Measurements from ENCODE around the gene TTYH3. TPM values are rescaled to one million over a fixed set of nuclear protein-coding genes. Genes with fewer than 3 reads are reported as not detected.
A peak's percentile ranks its signal among the peaks of the same experiment; 100 is the strongest.

The TTYH3 gene
- total and polyA plus RNA-seq, 8 donors, result 4.9 to 31.9 (median 8.6) TPM

DNA sequence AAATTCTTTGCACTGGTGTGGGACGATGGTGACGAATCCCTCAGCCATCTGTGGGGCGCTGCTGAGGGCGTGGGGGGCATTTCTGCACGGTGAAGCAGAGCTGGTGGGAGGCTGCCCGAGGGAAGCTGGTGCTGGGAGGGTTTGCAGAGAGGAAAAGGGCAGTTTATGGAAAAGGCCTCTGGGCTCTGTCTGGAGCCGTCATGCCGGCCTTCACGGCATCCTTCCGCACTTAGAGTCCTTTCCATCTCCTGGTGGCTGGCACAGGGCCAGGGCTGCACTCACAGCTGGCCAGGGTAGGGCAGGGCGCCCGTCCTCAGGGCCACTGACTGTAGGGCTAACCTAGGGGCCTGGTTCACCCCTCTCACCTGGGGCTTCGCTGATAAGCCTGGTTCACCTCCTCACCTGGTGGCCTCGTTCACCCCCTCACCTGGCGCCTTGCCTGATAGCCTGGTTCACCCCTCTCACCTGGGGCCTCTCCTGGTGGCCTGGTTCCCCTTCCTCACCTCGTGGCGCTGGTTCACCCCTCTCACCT lies 55.6 kb downstream of the TTYH3 start:
- ATAC-seq (peak in 3 of 4 donors; percentile 38 to 48 (median 40)), FAIRE-seq (no peak), DNase-seq (peak in 1 of 6 donors; percentile 80)
- H3K27me3 ChIP-seq, result peaks cover 0 to 16% (median 0%) of the 10 kb centered on the region in 4 donors
- H3K27ac ChIP-seq, result no peak overlapping the region
- no peaks in the 10 kb centered on the region for H3K36me3 ChIP-seq
- no peak overlapping the region for H3K4me3 ChIP-seq
- TF ChIP-seq CTCF (IDR thresholded peaks at IDR 0.05), result no peak
- WGBS, 2 donors, result 33 to 38% methylated on average over 17 of the region's 17 CpGs
- no peaks in the 10 kb centered on the region for H3K9me3 ChIP-seq
- intact Hi-C loops (cut with DNase I), result loop anchor here in 2 of 3 donors (10.0 kb wide), 2 partner anchors 213 to 233 kb away; partner anchors contain the start of gene GRIFIN (in 1 of the 2)
- peaks cover 0 to 3% (median 0%) of the 10 kb centered on the region in 3 donors for H3K4me1 ChIP-seq

DNA sequence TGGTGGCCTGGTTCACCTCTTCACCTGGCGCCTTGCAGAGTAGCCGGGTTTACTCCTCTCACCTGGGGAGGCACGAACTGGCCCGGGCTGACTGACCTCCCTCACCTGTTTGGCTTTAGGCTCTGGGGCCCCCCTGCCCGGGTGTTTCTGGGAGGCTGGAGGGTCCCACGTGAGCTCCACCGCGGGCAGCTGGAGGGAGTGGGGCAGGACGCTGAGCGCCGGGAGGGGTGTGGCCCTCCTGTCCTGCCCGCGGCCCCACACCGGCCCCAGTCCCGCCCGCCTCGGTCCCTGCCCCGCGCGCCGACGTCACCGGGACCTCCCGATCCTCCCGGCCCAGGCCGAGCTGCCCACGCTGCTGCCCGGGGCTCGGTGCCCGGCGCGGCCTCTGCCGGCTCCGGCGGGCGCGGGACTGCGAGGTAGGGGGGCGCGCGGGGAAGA lies 56.1 kb downstream of the TTYH3 start, which contains the start of gene AMZ1:
AMZ1 (plus strand) TSS at position 322 of the 438 bp plus-strand sequence. CDS start 12,250 bp downstream, outside the sequence.
- ATAC-seq (peak in 2 of 4 donors; percentile 35 to 48), DNase-seq (no peak), FAIRE-seq (no peak)
- Histone ChIP-seq H3K4me3 (no peak within 1 kb of the TSS), H3K36me3 (no peaks in the 10 kb centered on the region), H3K9me3 (no peaks in the 10 kb centered on the region), H3K4me1 (peaks cover 0 to 3% (median 0%) of the 10 kb centered on the region in 3 donors), H3K27ac (no peak within 1 kb of the TSS), H3K27me3 (peaks cover 0 to 16% (median 0%) of the 10 kb centered on the region in 4 donors)
- 3% methylated on average over 12 to 41 of the region's 41 CpGs for WGBS, 2 donors
- intact Hi-C loops (cut with DNase I), result loop anchor here in 2 of 3 donors (10.0 kb wide), 2 partner anchors 213 to 233 kb away; partner anchors contain the start of gene GRIFIN (in 1 of the 2)
- no peak for TF ChIP-seq CTCF (IDR thresholded peaks at IDR 0.05)

DNA sequence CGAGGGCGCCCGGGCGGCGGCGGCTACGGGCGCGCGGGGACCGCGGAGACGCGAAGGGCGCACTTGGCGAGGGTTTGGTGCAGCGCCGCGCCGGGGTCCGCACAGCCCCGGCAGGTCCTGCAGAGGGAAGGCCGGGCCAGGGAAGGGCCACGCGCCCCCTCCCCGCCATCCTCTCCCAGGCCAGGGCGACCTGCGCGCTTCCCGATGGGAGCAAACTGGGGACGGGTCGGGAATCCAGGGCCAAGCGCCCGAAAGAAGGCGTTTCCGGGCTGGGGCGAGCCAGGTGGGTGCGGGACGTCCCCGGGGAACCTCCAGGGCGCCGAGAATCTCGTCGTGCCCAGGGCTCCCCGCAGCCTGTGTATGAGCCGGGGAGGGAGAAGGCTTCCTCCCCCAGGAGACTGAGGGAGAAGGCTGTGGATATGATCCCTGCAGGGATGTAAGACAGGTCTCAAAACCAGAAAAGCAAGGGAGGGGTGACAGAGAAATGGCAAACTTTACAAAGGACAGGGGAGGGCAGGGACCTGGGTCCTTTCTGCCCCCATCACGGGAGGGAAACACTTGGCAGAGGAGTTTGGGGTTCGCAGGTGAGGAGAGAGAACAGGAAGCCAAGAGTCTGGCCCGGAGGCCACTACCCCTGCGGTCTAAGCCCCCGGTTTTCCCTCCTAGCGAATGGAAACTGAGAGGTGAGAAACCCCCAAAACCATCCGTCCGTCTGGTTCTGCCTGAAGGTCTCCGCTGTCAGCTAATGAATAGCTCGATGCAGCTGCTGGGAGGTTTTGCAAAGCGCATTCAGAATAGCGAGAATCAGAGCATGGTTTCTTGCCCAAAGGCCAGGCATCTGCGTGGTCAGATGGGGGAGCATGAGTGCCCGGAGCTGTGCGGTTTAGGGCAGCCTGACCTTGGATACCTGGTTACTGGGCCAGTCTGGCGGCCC lies 56.9 kb downstream of the TTYH3 start:
- ATAC-seq (peak in 2 of 4 donors; percentile 13 to 35), DNase-seq (no peak), FAIRE-seq (no peak)
- WGBS, 2 donors, result 7% methylated on average over 41 to 62 of the region's 62 CpGs
- no peak for TF ChIP-seq CTCF (IDR thresholded peaks at IDR 0.05)
- Histone ChIP-seq H3K9me3 (no peaks in the 10 kb centered on the region), H3K36me3 (no peaks in the 10 kb centered on the region), H3K27me3 (peaks cover 0 to 16% (median 0%) of the 10 kb centered on the region in 4 donors), H3K27ac (no peak overlapping the region), H3K4me3 (no peak overlapping the region), H3K4me1 (peaks cover 0 to 3% (median 0%) of the 10 kb centered on the region in 3 donors)
- intact Hi-C loops (cut with DNase I), result loop anchor here in 2 of 3 donors (10.0 kb wide), 2 partner anchors 214 to 234 kb away; partner anchors contain the start of gene GRIFIN (in 1 of the 2)

- no peak overlapping the region for H3K4me3 ChIP-seq
- H3K9me3 ChIP-seq, result no peaks in the 10 kb centered on the region
- peaks cover 0 to 16% (median 0%) of the 10 kb centered on the region in 4 donors for H3K27me3 ChIP-seq
- 43 to 55% methylated on average over 13 to 16 of the region's 16 CpGs for WGBS, 2 donors
- H3K4me1 ChIP-seq, result peaks cover 0 to 3% (median 0%) of the 10 kb centered on the region in 3 donors
- intact Hi-C loops (cut with DNase I), result loop anchor here in 2 of 3 donors (10.0 kb wide), 2 partner anchors 215 to 235 kb away; partner anchors contain the start of gene GRIFIN (in 1 of the 2)
- H3K27ac ChIP-seq, result no peak overlapping the region
- no peak for TF ChIP-seq CTCF (IDR thresholded peaks at IDR 0.05)
- FAIRE-seq (no peak), ATAC-seq (no peak), DNase-seq (no peak)
- H3K36me3 ChIP-seq, result no peaks in the 10 kb centered on the region
Measured at GRCh38 chr7:2689343-2689847, 57.6 kb downstream of the TTYH3 start.
